ENCODE data around the gene POLD3.

Gene POLD3

GRCh38 chr11:74592441-74593362 lies at the start of gene POLD3:
TSS of gene POLD3 (plus strand) at chr11:74592582. CDS start at chr11:74592659, 77 bp downstream.
- DNase-seq (ENCODE audit: low read depth): peak; percentile 91

GRCh38 chr11:74543991-74544390 lies 48.4 kb upstream of the POLD3 start:
- DNase-seq (ENCODE audit: low read depth): no peak

- no peak for DNase-seq (ENCODE audit: low read depth)
Observed at GRCh38 chr11:74546752-74547151, 45.6 kb upstream of the POLD3 start.

GRCh38 chr11:74550991-74551753 lies 41.2 kb upstream of the POLD3 start:
- no peak for DNase-seq (ENCODE audit: low read depth)

- no peak for DNase-seq (ENCODE audit: low read depth)
Observed at GRCh38 chr11:74551754-74552145, 40.6 kb upstream of the POLD3 start.

- DNase-seq (ENCODE audit: low read depth): no peak
Observed at GRCh38 chr11:74557526-74557925, 34.9 kb upstream of the POLD3 start.

GRCh38 chr11:74559110-74559933 lies 33.1 kb upstream of the POLD3 start:
- no peak for DNase-seq (ENCODE audit: low read depth)

- no peak for DNase-seq (ENCODE audit: low read depth)
Observed at GRCh38 chr11:74559934-74560309, 32.5 kb upstream of the POLD3 start.

GRCh38 chr11:74566146-74566960 lies 26.0 kb upstream of the POLD3 start:
- no peak for DNase-seq (ENCODE audit: low read depth)

GRCh38 chr11:74568028-74568427 lies 24.4 kb upstream of the POLD3 start:
- no peak for DNase-seq (ENCODE audit: low read depth)

- no peak for DNase-seq (ENCODE audit: low read depth)
Observed at GRCh38 chr11:74570266-74571061, 21.9 kb upstream of the POLD3 start.

- no peak for DNase-seq (ENCODE audit: low read depth)
Observed at GRCh38 chr11:74571062-74571399, 21.4 kb upstream of the POLD3 start.

- no peak for DNase-seq (ENCODE audit: low read depth)
Observed at GRCh38 chr11:74572349-74572748, 20.0 kb upstream of the POLD3 start.

GRCh38 chr11:74574563-74574962 lies 17.8 kb upstream of the POLD3 start:
- DNase-seq (ENCODE audit: low read depth): no peak

GRCh38 chr11:74575999-74576398 lies 16.4 kb upstream of the POLD3 start:
- no peak for DNase-seq (ENCODE audit: low read depth)

GRCh38 chr11:74577181-74577580 lies 15.2 kb upstream of the POLD3 start:
- no peak for DNase-seq (ENCODE audit: low read depth)

- DNase-seq (ENCODE audit: low read depth): no peak
Observed at GRCh38 chr11:74577624-74578396, 14.6 kb upstream of the POLD3 start.

- no peak for DNase-seq (ENCODE audit: low read depth)
Observed at GRCh38 chr11:74579577-74580270, 12.7 kb upstream of the POLD3 start.

GRCh38 chr11:74581954-74582547 lies 10.3 kb upstream of the POLD3 start:
- no peak for DNase-seq (ENCODE audit: low read depth)
